ENCODE results near the gene ELMO3. TPM values are rescaled to one million over a fixed set of nuclear protein-coding genes. Genes with fewer than 3 reads are reported as not detected.

The ELMO3 gene
- total and polyA plus RNA-seq, 2 of the 13 experiments (the other 11 are each of a cell fraction or from before 2014, with no cell fraction given), result 2.6 to 4.0 TPM

DNA sequence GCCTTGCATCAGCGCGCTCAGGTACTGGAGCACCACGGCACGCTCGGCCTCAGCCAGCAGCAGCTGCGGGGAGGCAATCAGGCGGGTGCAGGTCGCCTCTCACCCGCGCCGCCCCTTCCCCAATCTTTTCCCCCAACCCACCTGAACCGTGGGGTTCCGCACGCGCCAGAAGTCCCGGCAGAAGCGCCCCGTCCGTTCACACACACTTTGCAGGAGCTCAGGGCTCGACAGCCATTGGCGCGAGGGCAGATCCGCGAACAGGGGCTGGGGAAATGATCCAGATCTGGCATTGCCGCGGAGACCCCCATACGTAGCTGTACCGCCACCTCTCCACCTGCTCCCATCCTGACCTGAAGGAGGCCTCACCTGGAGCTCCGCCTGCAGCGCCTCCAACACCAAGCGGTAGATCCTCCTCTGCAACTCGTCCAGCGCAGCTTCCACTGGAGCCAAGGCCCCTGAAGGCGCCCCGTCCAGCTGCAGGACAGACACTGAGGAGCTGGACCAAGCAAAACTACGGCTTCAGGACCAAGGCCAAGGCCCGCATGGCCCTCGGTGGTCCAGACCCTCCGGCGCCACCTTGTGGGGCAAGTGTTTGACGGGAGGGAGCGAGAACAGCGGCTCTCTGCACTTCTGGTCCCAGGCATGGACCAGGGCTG is 13.8 kb upstream of the ELMO3 start (continued):
- TF ChIP-seq, protein P1, sequence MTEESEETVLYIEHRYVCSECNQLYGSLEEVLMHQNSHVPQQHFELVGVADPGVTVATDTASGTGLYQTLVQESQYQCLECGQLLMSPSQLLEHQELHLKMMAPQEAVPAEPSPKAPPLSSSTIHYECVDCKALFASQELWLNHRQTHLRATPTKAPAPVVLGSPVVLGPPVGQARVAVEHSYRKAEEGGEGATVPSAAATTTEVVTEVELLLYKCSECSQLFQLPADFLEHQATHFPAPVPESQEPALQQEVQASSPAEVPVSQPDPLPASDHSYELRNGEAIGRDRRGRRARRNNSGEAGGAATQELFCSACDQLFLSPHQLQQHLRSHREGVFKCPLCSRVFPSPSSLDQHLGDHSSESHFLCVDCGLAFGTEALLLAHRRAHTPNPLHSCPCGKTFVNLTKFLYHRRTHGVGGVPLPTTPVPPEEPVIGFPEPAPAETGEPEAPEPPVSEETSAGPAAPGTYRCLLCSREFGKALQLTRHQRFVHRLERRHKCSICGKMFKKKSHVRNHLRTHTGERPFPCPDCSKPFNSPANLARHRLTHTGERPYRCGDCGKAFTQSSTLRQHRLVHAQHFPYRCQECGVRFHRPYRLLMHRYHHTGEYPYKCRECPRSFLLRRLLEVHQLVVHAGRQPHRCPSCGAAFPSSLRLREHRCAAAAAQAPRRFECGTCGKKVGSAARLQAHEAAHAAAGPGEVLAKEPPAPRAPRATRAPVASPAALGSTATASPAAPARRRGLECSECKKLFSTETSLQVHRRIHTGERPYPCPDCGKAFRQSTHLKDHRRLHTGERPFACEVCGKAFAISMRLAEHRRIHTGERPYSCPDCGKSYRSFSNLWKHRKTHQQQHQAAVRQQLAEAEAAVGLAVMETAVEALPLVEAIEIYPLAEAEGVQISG (CRISPR knock-in tag; IDR thresholded peaks at IDR 0.05), result peak; percentile 90
- TF ChIP-seq ZNF629 (CRISPR knock-in tag; conservative IDR thresholded peaks at IDR 0.05) (peak; percentile 52), KAT2B (IDR thresholded peaks at IDR 0.05; ENCODE audit: borderline replicate concordance, low read depth, low read length) (no peak), GFI1 (CRISPR knock-in tag; IDR thresholded peaks at IDR 0.05; ENCODE audit: borderline replicate concordance) (peak; percentile 19; the same call in 1 of the 2 replicates), ZNF124 (CRISPR knock-in tag; IDR thresholded peaks at IDR 0.05) (peak; percentile 84), ZNF264 (CRISPR knock-in tag; IDR thresholded peaks at IDR 0.05) (peak; percentile 88; the same call in 1 of the 2 replicates), ATF2 (CRISPR knock-in tag; IDR thresholded peaks at IDR 0.05) (peak; percentile 88), ZNF138 (CRISPR knock-in tag; IDR thresholded peaks at IDR 0.05; ENCODE audit: low read depth) (peak; percentile 97), ZNF20 (CRISPR knock-in tag; IDR thresholded peaks at IDR 0.05) (no peak), ZSCAN31 (CRISPR knock-in tag; IDR thresholded peaks at IDR 0.05; ENCODE audit: low read depth) (peak; percentile 87; the same call in 1 of the 2 replicates), RERE (CRISPR knock-in tag; IDR thresholded peaks at IDR 0.05; ENCODE audit: low read depth) (0 out of 2 replicates have a peak, but pooled peaks have one; percentile 26), TEAD2 (CRISPR knock-in tag; IDR thresholded peaks at IDR 0.05) (0 out of 2 replicates have a peak, but pooled peaks have one; percentile 18), ZNF17 (CRISPR knock-in tag; IDR thresholded peaks at IDR 0.05) (no peak), DMAP1 (CRISPR knock-in tag; IDR thresholded peaks at IDR 0.05) (peak; percentile 46; the same call in 1 of the 2 replicates), ONECUT2 (CRISPR knock-in tag; IDR thresholded peaks at IDR 0.05) (peak; percentile 64; the same call in 1 of the 2 replicates)
- TF ChIP-seq, protein P2, sequence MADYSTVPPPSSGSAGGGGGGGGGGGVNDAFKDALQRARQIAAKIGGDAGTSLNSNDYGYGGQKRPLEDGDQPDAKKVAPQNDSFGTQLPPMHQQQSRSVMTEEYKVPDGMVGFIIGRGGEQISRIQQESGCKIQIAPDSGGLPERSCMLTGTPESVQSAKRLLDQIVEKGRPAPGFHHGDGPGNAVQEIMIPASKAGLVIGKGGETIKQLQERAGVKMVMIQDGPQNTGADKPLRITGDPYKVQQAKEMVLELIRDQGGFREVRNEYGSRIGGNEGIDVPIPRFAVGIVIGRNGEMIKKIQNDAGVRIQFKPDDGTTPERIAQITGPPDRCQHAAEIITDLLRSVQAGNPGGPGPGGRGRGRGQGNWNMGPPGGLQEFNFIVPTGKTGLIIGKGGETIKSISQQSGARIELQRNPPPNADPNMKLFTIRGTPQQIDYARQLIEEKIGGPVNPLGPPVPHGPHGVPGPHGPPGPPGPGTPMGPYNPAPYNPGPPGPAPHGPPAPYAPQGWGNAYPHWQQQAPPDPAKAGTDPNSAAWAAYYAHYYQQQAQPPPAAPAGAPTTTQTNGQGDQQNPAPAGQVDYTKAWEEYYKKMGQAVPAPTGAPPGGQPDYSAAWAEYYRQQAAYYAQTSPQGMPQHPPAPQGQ (CRISPR knock-in tag; IDR thresholded peaks at IDR 0.05; ENCODE audit: borderline replicate concordance), result no peak
- TF ChIP-seq, protein P3, sequence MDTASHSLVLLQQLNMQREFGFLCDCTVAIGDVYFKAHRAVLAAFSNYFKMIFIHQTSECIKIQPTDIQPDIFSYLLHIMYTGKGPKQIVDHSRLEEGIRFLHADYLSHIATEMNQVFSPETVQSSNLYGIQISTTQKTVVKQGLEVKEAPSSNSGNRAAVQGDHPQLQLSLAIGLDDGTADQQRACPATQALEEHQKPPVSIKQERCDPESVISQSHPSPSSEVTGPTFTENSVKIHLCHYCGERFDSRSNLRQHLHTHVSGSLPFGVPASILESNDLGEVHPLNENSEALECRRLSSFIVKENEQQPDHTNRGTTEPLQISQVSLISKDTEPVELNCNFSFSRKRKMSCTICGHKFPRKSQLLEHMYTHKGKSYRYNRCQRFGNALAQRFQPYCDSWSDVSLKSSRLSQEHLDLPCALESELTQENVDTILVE (CRISPR knock-in tag; IDR thresholded peaks at IDR 0.05), result peak; percentile 94

Data from HepG2 (cell line).